Activated T-cell treated with anti-CD3 and anti-CD28 coated beads, Interleukin-2, amount 50 U/mL, for 4 hours (primary cell): ENCODE data around the gene SUSD1. TPM values are rescaled to one million over a fixed set of nuclear protein-coding genes. Genes with fewer than 3 reads are reported as not detected.
A peak's percentile ranks its signal among the peaks of the same experiment; 100 is the strongest.
"Not testable (repeated sequence)": the region's sequence is repeated elsewhere in the genome, so short reads cannot be mapped to it uniquely, and the experiment has no call there.

Source experiments
- ATAC-seq, 2 donors: fragments of 200-7000 bp; cut with Tn5 transposase; one replicate each; pipeline ENCODE4 v1.10.0; 2021
- DNase-seq: peaks from one replicate; pipeline ENCODE4 v3.0.0-alpha.2; 2020
- H3K27me3 Mint-ChIP-seq: one replicate; pipeline ENCODE4 v1.8.0; 2021; ENCODE audit warnings: low read depth, mixed read lengths
- H3K36me3 Mint-ChIP-seq: one replicate; pipeline ENCODE4 v1.8.0; 2022; ENCODE audit warnings: mixed read lengths; ENCODE audit not compliant: insufficient read depth
- H3K4me1 Mint-ChIP-seq: one replicate; pipeline ENCODE4 v1.8.0; 2021; ENCODE audit warnings: low read depth, mixed read lengths
- H3K4me3 Mint-ChIP-seq: one replicate; pipeline ENCODE4 v1.8.0; 2021; ENCODE audit warnings: mild to moderate bottlenecking, moderate library complexity, mixed read lengths
- H3K9me3 Mint-ChIP-seq: one replicate; pipeline ENCODE4 v1.8.0; 2021; ENCODE audit warnings: mixed read lengths
- total RNA-seq, 3 donors: library from RNA; stranded (reverse); gene quantifications; one replicate each; pipeline ENCODE4 v1.2.1, GENCODE V29; 2021

SUSD1 gene
- total RNA-seq, 3 donors from 2014 or later: 2.3 to 2.7 (median 2.4) TPM

GRCh38 chr9:112086627-112087026 lies 88.5 kb downstream of the SUSD1 start:
- no peak for ATAC-seq

DNA sequence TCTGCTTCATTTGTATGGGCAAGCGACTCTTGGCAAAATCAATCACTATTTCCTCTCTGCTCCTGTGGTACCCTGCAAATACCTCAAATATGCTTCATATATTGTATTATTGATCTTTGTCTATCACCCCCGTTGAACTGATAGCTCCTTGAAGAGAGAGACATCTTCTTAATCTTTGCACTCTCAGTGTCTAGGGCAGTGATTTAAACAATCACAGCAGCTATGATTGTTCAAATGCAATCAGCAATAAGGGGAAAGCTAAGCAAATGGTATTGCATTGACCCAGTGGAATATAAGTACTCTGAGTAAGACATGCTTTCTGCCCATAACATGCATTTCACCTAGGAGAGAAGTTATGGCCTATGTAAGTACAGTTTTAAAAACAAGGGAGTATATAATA lies 90.2 kb downstream of the SUSD1 start:
- H3K27me3 Mint-ChIP-seq: no peaks in the 10 kb centered on the region
- no peak for DNase-seq
- peaks cover 12% of the 10 kb centered on the region for H3K36me3 Mint-ChIP-seq
- H3K4me3 Mint-ChIP-seq: no peak overlapping the region
- no peak for ATAC-seq
- H3K4me1 Mint-ChIP-seq: no peaks in the 10 kb centered on the region
- H3K9me3 Mint-ChIP-seq: no peaks in the 10 kb centered on the region

More at GRCh38 chr9:112086627-112087026, 88.5 kb downstream of the SUSD1 start:
- H3K4me3 Mint-ChIP-seq: no peak overlapping the region
- H3K4me1 Mint-ChIP-seq: no peaks in the 10 kb centered on the region
- H3K36me3 Mint-ChIP-seq: peaks cover 8% of the 10 kb centered on the region
- H3K27me3 Mint-ChIP-seq: no peaks in the 10 kb centered on the region
- H3K9me3 Mint-ChIP-seq: no peaks in the 10 kb centered on the region
- DNase-seq: no peak

- no peaks in the 10 kb centered on the region for H3K4me1 Mint-ChIP-seq
- DNase-seq: no peak
- H3K9me3 Mint-ChIP-seq: no peaks in the 10 kb centered on the region
- H3K36me3 Mint-ChIP-seq: peaks cover 12% of the 10 kb centered on the region
- no peak overlapping the region for H3K4me3 Mint-ChIP-seq
- no peak for ATAC-seq
- H3K27me3 Mint-ChIP-seq: no peaks in the 10 kb centered on the region
Measured at GRCh38 chr9:112084334-112084733, 90.8 kb downstream of the SUSD1 start.

DNA sequence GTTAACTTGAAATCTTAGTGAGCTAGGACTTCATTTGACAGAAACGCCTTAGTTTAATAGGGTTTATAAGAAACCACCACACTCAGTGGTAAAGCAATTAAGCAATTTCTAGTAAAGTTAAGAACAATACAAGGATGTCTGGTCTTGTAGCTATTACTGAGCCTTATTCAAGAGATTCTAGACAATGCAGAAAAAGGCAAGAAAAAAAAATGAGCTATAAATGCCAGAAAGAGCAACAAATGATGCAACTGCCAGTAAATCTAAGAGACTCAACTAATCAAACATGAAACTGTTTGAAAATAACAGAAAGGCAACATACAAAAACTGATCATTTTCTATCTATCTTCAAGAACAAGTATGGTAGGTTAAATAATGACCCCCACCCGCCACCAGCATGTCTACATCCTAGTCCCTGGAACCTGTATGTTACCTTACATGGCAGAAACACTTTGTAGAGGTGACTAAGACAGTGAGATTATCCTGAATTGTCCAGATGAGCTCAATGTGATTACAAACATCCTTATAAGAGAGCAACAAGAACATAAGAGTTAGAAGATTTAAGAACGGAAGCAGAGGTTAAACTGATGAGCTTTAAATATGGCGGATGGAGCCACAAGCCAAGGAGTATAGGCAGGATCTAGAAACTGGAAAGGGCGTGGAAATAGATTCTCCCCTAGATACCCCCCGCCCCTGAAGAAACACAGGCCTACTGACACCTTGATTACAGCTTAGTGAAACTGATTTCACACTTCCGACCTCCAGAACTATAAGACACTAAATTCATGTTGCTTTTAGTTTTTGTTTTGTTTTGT lies 93.0 kb downstream of the SUSD1 start:
- Mint-ChIP-seq H3K4me1 (peaks cover 1% of the 10 kb centered on the region), H3K36me3 (peaks cover 12% of the 10 kb centered on the region), H3K4me3 (no peak overlapping the region), H3K9me3 (no peaks in the 10 kb centered on the region), H3K27me3 (no peaks in the 10 kb centered on the region)
- DNase-seq (no peak), ATAC-seq (no peak)

GRCh38 chr9:112080831-112081542 lies 94.1 kb downstream of the SUSD1 start:
- Mint-ChIP-seq H3K9me3 (no peaks in the 10 kb centered on the region), H3K36me3 (peaks cover 14% of the 10 kb centered on the region), H3K4me1 (peaks cover 13% of the 10 kb centered on the region), H3K4me3 (no peak overlapping the region), H3K27me3 (no peaks in the 10 kb centered on the region)
- ATAC-seq: no peak
- DNase-seq: no peak

DNA sequence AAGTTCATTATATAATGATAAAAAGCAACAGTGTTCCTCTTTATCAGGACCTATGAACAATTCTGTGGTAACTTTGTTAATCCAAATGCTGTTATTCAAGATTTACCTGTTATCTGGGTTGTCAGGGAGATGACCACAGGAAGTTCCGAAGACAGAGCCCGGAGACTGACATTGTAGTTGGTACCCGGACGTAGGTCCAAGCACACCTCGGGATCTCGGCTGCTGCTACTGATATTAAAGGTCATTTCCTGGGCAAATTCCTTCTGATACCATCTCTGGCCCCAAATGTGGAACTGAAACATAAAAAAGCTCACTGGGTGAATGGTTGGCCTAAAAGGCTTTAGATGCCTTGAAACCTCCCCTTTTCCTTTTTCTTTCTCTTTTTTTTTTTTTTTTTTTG lies 96.7 kb downstream of the SUSD1 start:
- Mint-ChIP-seq H3K4me1 (peaks cover 25% of the 10 kb centered on the region), H3K9me3 (no peaks in the 10 kb centered on the region)
- ATAC-seq: no peak

GRCh38 chr9:112076814-112077213 lies 98.3 kb downstream of the SUSD1 start:
- DNase-seq (no peak), ATAC-seq (no peak)
- Mint-ChIP-seq H3K9me3 (no peaks in the 10 kb centered on the region), H3K4me3 (peak overlapping the region; percentile 65), H3K27me3 (no peaks in the 10 kb centered on the region), H3K4me1 (peaks cover 28% of the 10 kb centered on the region), H3K36me3 (peaks cover 6% of the 10 kb centered on the region)

More for the DNA sequence above, 96.7 kb downstream of the SUSD1 start:
- DNase-seq: no peak
- peaks cover 9% of the 10 kb centered on the region for H3K36me3 Mint-ChIP-seq
- no peaks in the 10 kb centered on the region for H3K27me3 Mint-ChIP-seq
- no peak overlapping the region for H3K4me3 Mint-ChIP-seq

- ATAC-seq: peak in 1 of 2 donors; percentile 11
- Mint-ChIP-seq H3K36me3 (peaks cover 12% of the 10 kb centered on the region), H3K4me1 (peaks cover 28% of the 10 kb centered on the region), H3K27me3 (no peaks in the 10 kb centered on the region), H3K9me3 (no peaks in the 10 kb centered on the region), H3K4me3 (no peak overlapping the region)
- no peak for DNase-seq
Measured at GRCh38 chr9:112075009-112075378, 100.1 kb downstream of the SUSD1 start.

- Mint-ChIP-seq H3K9me3 (no peaks in the 10 kb centered on the region), H3K36me3 (peaks cover 12% of the 10 kb centered on the region), H3K4me3 (peak overlapping the region; percentile 58), H3K27me3 (no peaks in the 10 kb centered on the region), H3K4me1 (peaks cover 28% of the 10 kb centered on the region)
- DNase-seq (peak; percentile 68), ATAC-seq (peak; percentile 86 to 87)
Measured at GRCh38 chr9:112074250-112075008, 100.7 kb downstream of the SUSD1 start.

- ATAC-seq, H3K27me3 Mint-ChIP-seq: not testable (repeated sequence)
- peaks cover 12% of the 10 kb centered on the region for H3K36me3 Mint-ChIP-seq
Measured at GRCh38 chr9:112073639-112074173, 101.4 kb downstream of the SUSD1 start.

GRCh38 chr9:112072721-112073638 lies 102.1 kb downstream of the SUSD1 start:
- H3K4me3 Mint-ChIP-seq: no peak overlapping the region
- DNase-seq (no peak), ATAC-seq (no peak)
- peaks cover 13% of the 10 kb centered on the region for H3K36me3 Mint-ChIP-seq
- H3K4me1 Mint-ChIP-seq: peaks cover 28% of the 10 kb centered on the region
- no peaks in the 10 kb centered on the region for H3K9me3 Mint-ChIP-seq
- H3K27me3 Mint-ChIP-seq: no peaks in the 10 kb centered on the region

More at GRCh38 chr9:112073639-112074173, 101.4 kb downstream of the SUSD1 start:
- peaks cover 28% of the 10 kb centered on the region for H3K4me1 Mint-ChIP-seq
- not testable (repeated sequence) for H3K4me3 Mint-ChIP-seq, H3K9me3 Mint-ChIP-seq, DNase-seq

GRCh38 chr9:112069318-112070169 lies 105.6 kb downstream of the SUSD1 start:
- ATAC-seq (no peak), DNase-seq (no peak)
- Mint-ChIP-seq H3K9me3 (no peaks in the 10 kb centered on the region), H3K36me3 (peaks cover 12% of the 10 kb centered on the region), H3K4me3 (no peak overlapping the region), H3K4me1 (peaks cover 11% of the 10 kb centered on the region), H3K27me3 (no peaks in the 10 kb centered on the region)
